Ovary (tissue), 3 donors: ENCODE results near the gene FNBP1L.

Source experiments
- CTCF ChIP-seq, 3 donors: fragments of 450-650 bp in 2 of 3; fragments of 200-600 bp in 1 of 3; IDR thresholded peaks; one replicate each; pipeline versions ENCODE4 v1.5.1 to v1.8.0; 2016 to 2022; ENCODE audit warnings: antibody characterized with exemption in 3 of 3, mild to moderate bottlenecking in 1 of 3
- EP300 ChIP-seq: sonication (generic); formaldehyde crosslinking; IDR thresholded peaks from one replicate; pipeline ENCODE4 v1.6.1; 2017; ENCODE audit warnings: antibody characterized with exemption
- POLR2A ChIP-seq: fragments of 450-650 bp; IDR thresholded peaks from one replicate; pipeline ENCODE4 v1.6.1; 2017; ENCODE audit warnings: antibody characterized with exemption, mild to moderate bottlenecking, moderate library complexity
- donor health status: DM: no; HTN: no; CAD: no.

DNA sequence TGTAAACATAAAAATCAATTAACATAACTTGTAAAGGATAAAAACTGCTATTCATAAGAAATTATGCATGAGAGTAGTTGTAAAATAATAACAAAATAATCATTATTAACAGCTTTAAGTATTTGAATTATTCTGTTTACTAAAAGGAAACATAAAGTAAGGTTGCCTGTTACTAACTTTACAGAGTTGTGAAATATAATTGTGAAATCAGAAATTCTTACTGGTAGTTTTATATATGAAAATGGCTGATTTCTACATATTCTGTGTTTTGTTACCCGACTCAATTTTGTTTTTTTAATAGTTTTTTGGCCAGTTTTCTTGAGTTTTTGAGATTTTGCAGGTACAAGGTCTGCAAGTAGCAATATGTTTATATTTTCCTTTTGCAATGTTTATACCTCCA, 27.8 kb downstream of the FNBP1L start:
- TF ChIP-seq POLR2A (no peak), CTCF (IDR thresholded peaks at IDR 0.05) (no peak), EP300 (no peak)
